GM12801 (cell line): ENCODE measurements around the gene NOS3.

Experiments
- TF ChIP-seq, protein P1 (sequence below): IDR thresholded peaks from one replicate; pipeline ENCODE4 v1.5.1; 2011; ENCODE audit warnings: control low read depth; ENCODE audit not compliant: insufficient read length; ENCODE audit errors: extremely low read depth

Gene NOS3

DNA sequence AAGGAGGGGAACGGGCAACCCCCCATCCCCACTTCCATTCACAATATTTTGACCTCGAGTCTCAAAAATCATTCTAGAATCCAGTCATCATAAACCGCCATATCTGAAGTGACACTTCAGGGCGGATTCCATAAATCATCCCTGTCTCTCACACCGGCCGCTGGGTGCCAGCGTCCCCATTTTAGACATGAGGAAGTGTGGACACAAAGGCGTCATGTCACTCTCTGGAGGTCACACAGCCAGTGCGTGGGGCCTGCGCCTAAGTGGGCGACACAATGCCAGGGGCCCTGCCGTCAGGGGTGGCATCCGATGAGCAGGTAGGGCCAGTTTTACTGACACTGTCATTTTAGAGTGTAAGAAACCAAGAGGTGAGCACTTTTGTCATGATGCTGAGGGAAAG, 32.2 kb upstream of the NOS3 start:
- TF ChIP-seq, protein P1, sequence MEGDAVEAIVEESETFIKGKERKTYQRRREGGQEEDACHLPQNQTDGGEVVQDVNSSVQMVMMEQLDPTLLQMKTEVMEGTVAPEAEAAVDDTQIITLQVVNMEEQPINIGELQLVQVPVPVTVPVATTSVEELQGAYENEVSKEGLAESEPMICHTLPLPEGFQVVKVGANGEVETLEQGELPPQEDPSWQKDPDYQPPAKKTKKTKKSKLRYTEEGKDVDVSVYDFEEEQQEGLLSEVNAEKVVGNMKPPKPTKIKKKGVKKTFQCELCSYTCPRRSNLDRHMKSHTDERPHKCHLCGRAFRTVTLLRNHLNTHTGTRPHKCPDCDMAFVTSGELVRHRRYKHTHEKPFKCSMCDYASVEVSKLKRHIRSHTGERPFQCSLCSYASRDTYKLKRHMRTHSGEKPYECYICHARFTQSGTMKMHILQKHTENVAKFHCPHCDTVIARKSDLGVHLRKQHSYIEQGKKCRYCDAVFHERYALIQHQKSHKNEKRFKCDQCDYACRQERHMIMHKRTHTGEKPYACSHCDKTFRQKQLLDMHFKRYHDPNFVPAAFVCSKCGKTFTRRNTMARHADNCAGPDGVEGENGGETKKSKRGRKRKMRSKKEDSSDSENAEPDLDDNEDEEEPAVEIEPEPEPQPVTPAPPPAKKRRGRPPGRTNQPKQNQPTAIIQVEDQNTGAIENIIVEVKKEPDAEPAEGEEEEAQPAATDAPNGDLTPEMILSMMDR: no peak

GRCh38 chr7:150959081-150959480, 31.7 kb upstream of the NOS3 start:
- TF ChIP-seq, protein P1: no peak

GRCh38 chr7:150959739-150960734, 30.8 kb upstream of the NOS3 start:
- TF ChIP-seq, protein P1: no peak

GRCh38 chr7:150961510-150962289, 29.1 kb upstream of the NOS3 start:
- TF ChIP-seq, protein P1: no peak

- TF ChIP-seq, protein P1: no peak
These were observed 28.6 kb upstream of the NOS3 start for GRCh38 chr7:150962290-150962552.

- TF ChIP-seq, protein P1: no peak
These were observed 28.0 kb upstream of the NOS3 start for GRCh38 chr7:150962553-150963399.
